Gastroesophageal sphincter (tissue), 3 donors: ENCODE measurements around the gene VENTX.

ENCODE experiments used
- EP300 ChIP-seq: sonication (generic); formaldehyde crosslinking; IDR thresholded peaks from one replicate; pipeline ENCODE4 v1.6.1; 2017; ENCODE audit warnings: antibody characterized with exemption, mild to moderate bottlenecking
- TF ChIP-seq, protein P1 (sequence below), 4 experiments: fragments of 200-600 bp in 2 of 4; fragments of 450-650 bp in 2 of 4; sonication (generic) in 1 of 4; IDR thresholded peaks; one replicate each; pipeline ENCODE4 v1.5.1; 2017 to 2019; ENCODE audit warnings: antibody characterized with exemption in 4 of 4, mild to moderate bottlenecking in 2 of 4, moderate library complexity in 2 of 4

DNA sequence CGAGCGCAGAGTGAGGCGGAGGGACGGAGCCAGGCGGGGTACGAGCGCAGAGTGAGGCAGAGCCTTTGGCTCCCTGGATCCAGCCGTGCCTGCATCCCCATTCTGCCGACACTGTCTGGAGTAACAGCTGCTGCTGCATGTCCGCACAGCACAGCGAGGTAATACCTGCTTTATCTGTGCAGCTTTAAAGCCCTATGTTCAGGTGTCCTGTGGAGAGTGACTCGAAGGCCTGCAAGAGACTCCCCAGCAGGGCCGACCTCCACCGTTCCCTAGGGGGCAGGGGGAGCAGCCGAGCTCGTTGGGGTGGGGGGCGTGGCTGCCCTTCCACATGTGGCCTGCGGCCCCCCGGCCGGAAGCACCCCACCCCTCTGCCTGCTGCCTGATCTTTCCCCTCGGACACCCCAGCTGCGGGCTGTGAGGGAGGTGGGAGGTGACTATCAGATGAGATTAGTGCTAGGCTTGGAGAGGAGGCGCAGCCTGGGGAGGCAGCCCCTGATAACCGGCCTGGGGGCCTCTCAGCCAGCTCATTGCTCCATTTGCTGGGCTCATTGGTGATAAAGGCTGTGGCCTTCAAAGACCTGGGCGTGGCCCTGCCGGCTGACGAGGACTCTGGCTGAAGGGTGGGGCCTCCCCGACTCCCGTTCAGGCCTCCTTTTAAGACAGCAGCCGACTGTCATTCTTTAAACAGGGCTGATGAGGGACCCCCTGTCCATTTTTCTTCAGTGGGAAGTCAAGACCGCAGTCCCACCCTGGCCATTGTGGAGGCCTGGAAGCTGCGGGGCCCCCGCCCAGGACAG is 8.0 kb downstream of the VENTX start:
- TF ChIP-seq, protein P1, sequence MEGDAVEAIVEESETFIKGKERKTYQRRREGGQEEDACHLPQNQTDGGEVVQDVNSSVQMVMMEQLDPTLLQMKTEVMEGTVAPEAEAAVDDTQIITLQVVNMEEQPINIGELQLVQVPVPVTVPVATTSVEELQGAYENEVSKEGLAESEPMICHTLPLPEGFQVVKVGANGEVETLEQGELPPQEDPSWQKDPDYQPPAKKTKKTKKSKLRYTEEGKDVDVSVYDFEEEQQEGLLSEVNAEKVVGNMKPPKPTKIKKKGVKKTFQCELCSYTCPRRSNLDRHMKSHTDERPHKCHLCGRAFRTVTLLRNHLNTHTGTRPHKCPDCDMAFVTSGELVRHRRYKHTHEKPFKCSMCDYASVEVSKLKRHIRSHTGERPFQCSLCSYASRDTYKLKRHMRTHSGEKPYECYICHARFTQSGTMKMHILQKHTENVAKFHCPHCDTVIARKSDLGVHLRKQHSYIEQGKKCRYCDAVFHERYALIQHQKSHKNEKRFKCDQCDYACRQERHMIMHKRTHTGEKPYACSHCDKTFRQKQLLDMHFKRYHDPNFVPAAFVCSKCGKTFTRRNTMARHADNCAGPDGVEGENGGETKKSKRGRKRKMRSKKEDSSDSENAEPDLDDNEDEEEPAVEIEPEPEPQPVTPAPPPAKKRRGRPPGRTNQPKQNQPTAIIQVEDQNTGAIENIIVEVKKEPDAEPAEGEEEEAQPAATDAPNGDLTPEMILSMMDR (IDR thresholded peaks at IDR 0.05), result no peak
- TF ChIP-seq EP300, result no peak
